ENCODE data around the gene ZDHHC22. TPM values are rescaled to one million over a fixed set of nuclear protein-coding genes. Genes with fewer than 3 reads are reported as not detected.
A peak's percentile ranks its signal among the peaks of the same experiment; 100 is the strongest.

The ZDHHC22 gene
- total RNA-seq, 1 donor: not detected

DNA sequence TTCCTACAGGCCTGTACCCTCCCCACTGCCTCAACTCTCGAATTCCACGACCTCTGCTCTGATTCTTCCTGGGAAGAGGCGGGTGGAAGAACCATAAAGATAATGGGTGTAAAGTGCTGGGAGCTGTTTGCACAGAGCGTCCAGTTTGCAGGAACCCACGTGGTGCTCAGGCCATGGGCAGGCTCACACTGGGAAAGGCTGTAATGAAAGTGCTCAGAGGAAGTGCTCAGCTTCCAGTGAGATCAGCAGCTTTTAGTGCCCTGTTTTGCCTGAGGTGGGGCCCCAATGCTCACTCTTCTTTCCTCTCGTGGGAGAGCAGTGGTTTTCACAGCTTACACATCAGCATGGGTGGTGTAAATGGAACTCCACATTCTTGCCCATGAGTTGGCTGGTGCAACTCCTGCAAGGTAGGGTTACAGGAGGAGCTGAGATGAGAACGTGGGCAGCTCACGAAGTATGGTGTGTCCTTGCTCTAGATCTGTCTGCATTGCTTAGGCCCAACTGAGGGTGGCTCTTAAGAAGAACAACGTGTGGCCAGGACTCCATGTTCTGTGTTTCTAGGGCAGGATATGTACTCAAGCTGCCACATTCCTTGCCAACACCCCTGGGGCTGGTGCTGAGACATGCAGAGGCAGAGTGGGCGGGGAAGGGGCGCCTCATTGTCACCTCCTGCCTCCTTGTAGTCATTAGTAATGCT, 43.0 kb upstream of the ZDHHC22 start:
- no peak for TF ChIP-seq CTCF (IDR thresholded peaks at IDR 0.05; ENCODE audit: insufficient read depth, low read depth, low read length)
- peak; percentile 3 for DNase-seq (ENCODE audit: low read depth)
- no peak overlapping the region for H3K4me3 ChIP-seq (ENCODE audit: low read depth, low read length)

DNA sequence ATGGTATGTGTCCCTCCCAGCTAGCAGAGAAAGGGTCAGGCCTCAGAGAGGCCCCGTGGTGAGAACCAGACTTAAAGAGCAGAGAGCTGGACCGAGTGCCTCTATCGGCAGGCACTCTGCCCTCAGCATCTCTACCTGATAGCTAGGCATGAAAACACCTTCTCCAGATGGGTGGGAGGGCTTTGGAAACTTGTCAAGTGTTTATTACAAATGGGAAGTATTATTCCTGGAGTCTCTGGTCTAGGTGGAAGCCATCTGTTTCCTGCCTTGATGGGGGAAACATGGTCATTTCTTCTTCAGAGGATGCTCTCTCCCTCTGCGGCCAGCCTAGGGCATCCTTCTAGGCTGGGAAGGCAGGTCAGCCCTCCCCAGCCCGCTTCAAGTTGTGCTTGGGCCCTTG, 42.3 kb upstream of the ZDHHC22 start:
- TF ChIP-seq CTCF (IDR thresholded peaks at IDR 0.05; ENCODE audit: insufficient read depth, low read depth, low read length): no peak
- DNase-seq (ENCODE audit: low read depth): no peak
- no peak overlapping the region for H3K4me3 ChIP-seq (ENCODE audit: low read depth, low read length)

DNA sequence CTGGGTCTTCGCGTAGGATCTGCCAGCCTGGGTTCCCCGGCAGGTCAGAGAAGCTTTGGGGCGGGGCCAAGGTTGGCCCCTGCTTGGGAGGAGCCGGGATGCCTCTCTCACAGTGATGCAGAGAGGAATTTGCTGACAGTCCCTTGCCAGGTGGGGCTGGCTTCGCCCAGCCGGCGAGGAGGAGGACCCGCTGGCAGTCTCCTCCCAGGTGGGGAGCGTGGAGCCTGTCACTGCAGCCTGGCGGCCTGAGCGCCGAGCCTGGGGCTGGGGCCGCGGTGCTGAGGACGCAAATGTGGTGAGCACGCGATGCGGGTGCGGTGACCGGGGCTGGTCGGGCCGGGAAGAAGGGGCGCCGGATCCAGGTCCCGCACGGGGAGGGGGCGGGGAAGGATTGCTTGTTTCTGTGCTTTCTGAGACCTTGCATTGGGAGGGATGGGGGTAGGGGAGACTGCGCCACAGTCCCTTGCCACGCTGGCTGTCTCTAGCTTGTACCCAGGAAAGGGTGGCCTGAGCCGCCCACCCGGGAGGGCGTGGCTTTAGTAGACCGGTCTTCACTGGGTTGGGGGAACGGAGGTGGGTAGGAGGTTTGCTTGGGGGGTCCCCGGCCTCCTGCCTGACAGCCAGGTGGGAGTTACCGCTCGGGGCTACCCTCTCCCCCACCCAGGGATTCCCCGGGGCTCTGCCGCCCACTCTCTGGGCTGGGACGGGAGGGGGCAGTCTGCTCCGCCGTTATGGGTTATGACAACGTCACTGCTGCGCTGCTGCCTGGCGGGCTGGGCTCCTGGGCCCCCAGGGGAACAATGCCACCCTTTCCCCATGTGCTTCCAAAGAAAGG, 40.2 kb upstream of the ZDHHC22 start, which contains the start of gene TMEM63C:
TMEM63C (plus strand) TSS at position 196 of the 835 bp plus-strand sequence. CDS start 37,016 bp downstream, outside the sequence.
- DNase-seq (ENCODE audit: low read depth): no peak
- no peak for TF ChIP-seq CTCF (IDR thresholded peaks at IDR 0.05; ENCODE audit: insufficient read depth, low read depth, low read length)
- peak within 1 kb of the TSS; percentile 29 for H3K4me3 ChIP-seq (ENCODE audit: low read depth, low read length)

GRCh38 chr14:77180726-77181602, 39.4 kb upstream of the ZDHHC22 start:
- no peak overlapping the region for H3K4me3 ChIP-seq (ENCODE audit: low read depth, low read length)
- TF ChIP-seq CTCF (IDR thresholded peaks at IDR 0.05; ENCODE audit: insufficient read depth, low read depth, low read length): no peak
- DNase-seq (ENCODE audit: low read depth): no peak

DNA sequence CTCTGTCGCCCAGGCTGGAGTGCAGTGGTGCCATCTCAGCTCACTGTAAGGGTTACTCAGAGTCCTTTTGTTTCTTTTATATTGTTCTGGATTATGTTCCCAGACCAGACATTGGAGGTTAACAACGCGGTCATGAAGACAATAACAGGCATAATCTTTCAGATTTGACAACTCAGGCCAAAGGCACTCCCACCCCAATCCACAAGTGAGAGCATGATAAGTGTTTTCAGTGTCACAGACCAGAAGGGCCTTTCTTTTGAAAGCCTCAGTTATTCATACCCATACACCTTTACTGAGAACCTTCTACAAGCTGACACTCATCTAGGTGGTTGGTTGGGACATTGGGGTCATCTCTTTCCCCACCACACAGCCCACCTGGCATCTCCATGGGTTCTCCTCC, 37.1 kb upstream of the ZDHHC22 start:
- no peak for DNase-seq (ENCODE audit: low read depth)
- no peak for TF ChIP-seq CTCF (IDR thresholded peaks at IDR 0.05; ENCODE audit: insufficient read depth, low read depth, low read length)
- H3K4me3 ChIP-seq (ENCODE audit: low read depth, low read length): no peak overlapping the region

DNA sequence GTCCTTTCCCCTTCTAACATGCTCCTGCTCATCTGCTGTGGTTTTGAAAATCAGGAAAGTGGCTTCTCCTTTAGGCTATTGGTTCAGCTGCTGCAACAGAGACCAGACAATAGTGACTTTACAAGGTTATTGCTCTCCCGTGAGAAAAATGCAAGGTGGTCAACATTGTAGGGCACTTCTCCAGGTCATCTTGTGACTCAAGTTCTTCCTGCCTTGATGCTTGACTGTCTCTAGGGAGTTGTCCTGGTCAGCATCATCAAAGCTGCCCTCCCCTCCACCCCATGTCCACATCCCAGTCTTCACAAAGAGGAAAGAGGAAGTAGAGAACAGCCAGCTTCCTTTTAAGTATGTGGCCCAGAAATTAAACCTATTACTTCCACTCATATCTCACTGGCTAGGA, 36.1 kb upstream of the ZDHHC22 start:
- DNase-seq (ENCODE audit: low read depth): no peak
- no peak for TF ChIP-seq CTCF (IDR thresholded peaks at IDR 0.05; ENCODE audit: insufficient read depth, low read depth, low read length)
- no peak overlapping the region for H3K4me3 ChIP-seq (ENCODE audit: low read depth, low read length)

All from fibroblast of villous mesenchyme (primary cell).